Tibial nerve (tissue), 4 donors: ENCODE measurements around the gene NUDT6. TPM values are rescaled to one million over a fixed set of nuclear protein-coding genes. Genes with fewer than 3 reads are reported as not detected.

ENCODE experiments used
- DNase-seq, 2 donors: peaks; one replicate each; pipeline ENCODE4 v3.0.0-alpha.2; 2019; ENCODE audit warnings: low spot score in 2 of 2
- H3K27ac ChIP-seq, 4 donors: fragments of 200-600 bp; sonication (generic) in 3 of 4; one replicate each; pipeline ENCODE4 v1.5.1; 2017 to 2019; ENCODE audit warnings: mild to moderate bottlenecking in 1 of 4
- H3K27me3 ChIP-seq, 2 donors: fragments of 200-600 bp; sonication (generic) in 1 of 2; one replicate each; pipeline versions ENCODE4 v1.5.1 to v1.6.0; 2017 to 2019
- H3K36me3 ChIP-seq, 3 donors: fragments of 200-600 bp; sonication (generic); one replicate each; pipeline ENCODE4 v1.5.1; 2018 to 2019
- H3K4me1 ChIP-seq, 4 donors: fragments of 200-600 bp; sonication (generic) in 3 of 4; one replicate each; pipeline ENCODE4 v1.5.1; 2017 to 2019
- H3K4me3 ChIP-seq, 4 donors: fragments of 200-600 bp; sonication (generic) in 3 of 4; one replicate each; pipeline ENCODE4 v1.5.1; 2017 to 2019; ENCODE audit warnings: mild to moderate bottlenecking in 1 of 4, moderate library complexity in 1 of 4
- H3K9me3 ChIP-seq, 4 donors: fragments of 200-600 bp; sonication (generic) in 3 of 4; one replicate each; pipeline ENCODE4 v1.5.1; 2017 to 2019
- CTCF ChIP-seq, 5 experiments: fragments of 200-600 bp in 3 of 5; fragments of 450-650 bp in 2 of 5; sonication (generic) in 3 of 5; IDR thresholded peaks; one replicate each; pipeline ENCODE4 v1.5.1; 2016 to 2019; ENCODE audit warnings: antibody characterized with exemption in 5 of 5, mild to moderate bottlenecking in 3 of 5, moderate library complexity in 2 of 5
- EP300 ChIP-seq, 2 donors: sonication (generic); formaldehyde crosslinking; IDR thresholded peaks; one replicate each; pipeline ENCODE4 v1.6.1; 2017; ENCODE audit warnings: antibody characterized with exemption in 2 of 2, mild to moderate bottlenecking in 1 of 2
- POLR2A ChIP-seq, 2 donors: fragments of 450-650 bp; IDR thresholded peaks; one replicate each; pipeline ENCODE4 v1.6.1; 2017; ENCODE audit warnings: antibody characterized with exemption in 2 of 2, mild to moderate bottlenecking in 2 of 2, moderate library complexity in 2 of 2
- WGBS, 2 donors: methylation state at CpG; one replicate each; pipeline ENCODE4 v1.1.5; 2018; 5-methylcytosine and 5-hydroxymethylcytosine counted together
- total RNA-seq, 4 donors: library from RNA; depleted of rRNA; stranded (reverse); fragments of >200 nt; gene quantifications; one replicate each; pipeline ENCODE4 v1.1.0, GENCODE V29; 2016

NUDT6 gene, protein sequence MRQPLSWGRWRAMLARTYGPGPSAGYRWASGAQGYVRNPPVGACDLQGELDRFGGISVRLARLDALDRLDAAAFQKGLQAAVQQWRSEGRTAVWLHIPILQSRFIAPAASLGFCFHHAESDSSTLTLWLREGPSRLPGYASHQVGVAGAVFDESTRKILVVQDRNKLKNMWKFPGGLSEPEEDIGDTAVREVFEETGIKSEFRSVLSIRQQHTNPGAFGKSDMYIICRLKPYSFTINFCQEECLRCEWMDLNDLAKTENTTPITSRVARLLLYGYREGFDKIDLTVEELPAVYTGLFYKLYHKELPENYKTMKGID
- total RNA-seq: 10 to 100 TPM in 2 of 4 donors, 1 to 10 TPM in 2; 8.7 to 20.1 (median 11.0) TPM

GRCh38 chr4:122921971-122922876, at the start of gene NUDT6:
NUDT6 (minus strand) TSS chr4:122922597; CDS start chr4:122922572, 25 bp downstream.
- WGBS, 2 donors: 0 to 1% methylated on average over 21 to 33 of the region's 63 CpGs
- H3K27ac ChIP-seq: peak within 1 kb of the TSS; percentile 66 to 79 (median 70)
- TF ChIP-seq POLR2A (IDR thresholded peaks at IDR 0.05): no peak
- no peak for TF ChIP-seq EP300 (IDR thresholded peaks at IDR 0.05)
- TF ChIP-seq CTCF (IDR thresholded peaks at IDR 0.05): no peak
- H3K4me3 ChIP-seq: peak within 1 kb of the TSS; percentile 71 to 93 (median 86)
- peaks cover 0 to 37% (median 12%) of the 10 kb centered on the region in 4 donors for H3K4me1 ChIP-seq
- H3K9me3 ChIP-seq: no peaks in the 10 kb centered on the region
- no peaks in the 10 kb centered on the region for H3K27me3 ChIP-seq
- H3K36me3 ChIP-seq: no peaks in the 10 kb centered on the region
- peak; percentile 28 to 58 for DNase-seq

DNA sequence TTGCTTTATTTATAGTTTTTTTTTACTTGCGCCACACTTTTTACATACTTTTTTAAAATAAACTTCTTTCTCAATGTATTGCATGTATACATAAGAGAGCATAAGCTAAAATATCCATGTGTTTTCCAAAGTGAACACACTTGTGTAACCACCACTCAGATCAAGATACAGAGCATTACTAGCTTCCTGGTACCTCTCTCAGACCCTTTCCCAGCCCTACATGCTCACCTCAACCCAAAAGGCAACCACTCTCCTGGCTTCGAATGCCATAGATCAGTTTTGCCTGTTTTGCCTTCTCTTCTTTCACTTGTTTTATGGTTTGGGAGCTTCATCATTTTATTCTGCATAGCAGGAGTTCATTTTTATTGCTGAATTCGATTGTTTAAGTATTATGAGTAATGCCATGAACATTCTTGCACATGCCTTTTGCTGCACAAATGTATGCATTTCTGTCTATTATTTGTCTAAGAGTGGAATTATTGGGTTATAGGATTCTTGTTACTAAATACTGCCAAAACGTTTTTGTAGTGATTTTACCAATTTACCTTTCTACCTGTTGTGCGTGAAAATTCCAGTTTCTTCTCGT, 45.9 kb upstream of the NUDT6 start:
- no peak overlapping the region for H3K27ac ChIP-seq
- TF ChIP-seq EP300 (IDR thresholded peaks at IDR 0.05) (no peak), CTCF (IDR thresholded peaks at IDR 0.05) (no peak), POLR2A (IDR thresholded peaks at IDR 0.05) (no peak)
- H3K9me3 ChIP-seq: no peaks in the 10 kb centered on the region
- DNase-seq: no peak
- H3K4me3 ChIP-seq: no peak overlapping the region
- WGBS, 2 donors: 69 to 75% methylated on average over 6 of the region's 6 CpGs
- H3K36me3 ChIP-seq: peaks cover 0 to 6% (median 0%) of the 10 kb centered on the region in 3 donors
- no peaks in the 10 kb centered on the region for H3K4me1 ChIP-seq
- no peaks in the 10 kb centered on the region for H3K27me3 ChIP-seq

GRCh38 chr4:122967231-122967630, 44.8 kb upstream of the NUDT6 start:
- no peak overlapping the region for H3K4me3 ChIP-seq
- no peaks in the 10 kb centered on the region for H3K27me3 ChIP-seq
- 89 to 93% methylated on average over 3 of the region's 3 CpGs for WGBS, 2 donors
- no peak overlapping the region for H3K27ac ChIP-seq
- no peaks in the 10 kb centered on the region for H3K4me1 ChIP-seq
- peaks cover 0 to 6% (median 0%) of the 10 kb centered on the region in 3 donors for H3K36me3 ChIP-seq
- no peak for TF ChIP-seq POLR2A (IDR thresholded peaks at IDR 0.05)
- TF ChIP-seq CTCF (IDR thresholded peaks at IDR 0.05): no peak
- no peak for TF ChIP-seq EP300 (IDR thresholded peaks at IDR 0.05)
- DNase-seq: no peak
- H3K9me3 ChIP-seq: no peaks in the 10 kb centered on the region

DNA sequence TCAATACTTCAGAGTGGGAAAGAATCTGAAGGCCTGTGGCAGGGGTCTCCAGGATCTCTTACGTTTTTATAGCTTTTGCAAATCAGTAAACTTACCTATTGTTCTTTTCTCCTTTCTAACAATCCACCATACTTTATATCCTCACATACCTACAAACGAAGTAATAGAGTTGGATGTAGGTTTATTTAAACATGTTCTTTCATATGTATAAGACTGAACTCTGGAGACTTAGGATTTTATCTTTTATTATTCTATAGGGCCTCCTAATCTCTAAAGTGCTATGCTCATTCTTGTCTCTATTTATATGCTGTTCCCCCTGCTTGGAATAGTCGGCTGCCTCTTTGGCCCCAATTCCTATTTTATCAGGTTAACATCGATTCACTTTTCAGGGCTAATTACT, 43.8 kb upstream of the NUDT6 start:
- WGBS, 2 donors: 81 to 83% methylated on average over 4 of the region's 4 CpGs
- TF ChIP-seq CTCF (IDR thresholded peaks at IDR 0.05) (no peak), EP300 (IDR thresholded peaks at IDR 0.05) (no peak), POLR2A (IDR thresholded peaks at IDR 0.05) (no peak)
- Histone ChIP-seq H3K27me3 (no peaks in the 10 kb centered on the region), H3K36me3 (peaks cover 0 to 6% (median 0%) of the 10 kb centered on the region in 3 donors), H3K9me3 (no peaks in the 10 kb centered on the region), H3K27ac (no peak overlapping the region), H3K4me1 (no peaks in the 10 kb centered on the region), H3K4me3 (no peak overlapping the region)
- no peak for DNase-seq
